Left ventricle myocardium inferior (tissue), 1 donor: ENCODE measurements around the gene RASSF6. TPM values are rescaled to one million over a fixed set of nuclear protein-coding genes. Genes with fewer than 3 reads are reported as not detected.
"Not testable (repeated sequence)": the region's sequence is repeated elsewhere in the genome, so short reads cannot be mapped to it uniquely, and the experiment has no call there.

ENCODE experiments used
- DNase-seq: peaks from one replicate; pipeline ENCODE4 v3.0.0-alpha.2; 2020
- H3K27ac ChIP-seq: fragments of 200-600 bp; replicated peaks from 2 replicates; pipeline ENCODE4 v1.8.0; 2021
- H3K27me3 ChIP-seq: fragments of 200-600 bp; 2 replicates; pipeline ENCODE4 v1.8.0; 2021; ENCODE audit warnings: low read depth
- H3K36me3 ChIP-seq: fragments of 200-600 bp; 2 replicates; pipeline ENCODE4 v1.8.0; 2021
- H3K4me1 ChIP-seq: fragments of 200-600 bp; 2 replicates; pipeline ENCODE4 v1.8.0; 2021
- H3K4me3 ChIP-seq: fragments of 200-600 bp; 2 replicates; pipeline ENCODE4 v1.8.0; 2021; ENCODE audit warnings: mild to moderate bottlenecking, moderate library complexity
- H3K9me3 ChIP-seq: fragments of 200-600 bp; replicated peaks from 2 replicates; pipeline ENCODE4 v1.8.0; 2021
- intact Hi-C: fragments of 100-400 bp; cut with micrococcal nuclease; formaldehyde crosslinking; loops from one replicate; pipeline ENCODE4 v1.11.0; 2022
- total RNA-seq: library from RNA; stranded (reverse); fragmentation: NEBNext Ultra II Directional; extraction: Animal tissue kit (Norgen Biotek cat#: 25700); gene quantifications from one replicate; pipeline ENCODE4 v1.2.1, GENCODE V29; 2021
- TF ChIP-seq, protein P1 (sequence below): fragments of 200-600 bp; IDR thresholded peaks from 2 replicates; pipeline ENCODE4 v1.8.0; 2021; ENCODE audit warnings: antibody characterized with exemption, mild to moderate bottlenecking, borderline replicate concordance
- donor health status: DM: no; HTN: yes; CAD: no; lungs with severe emphysema.

RASSF6 gene
- total RNA-seq, 1 donor from 2014 or later = not detected

GRCh38 chr4:73573794-73574528 lies 46.3 kb downstream of the RASSF6 start:
- intact Hi-C loops = no loop called here
- H3K4me3 ChIP-seq = no peak overlapping the region
- TF ChIP-seq, protein P1, sequence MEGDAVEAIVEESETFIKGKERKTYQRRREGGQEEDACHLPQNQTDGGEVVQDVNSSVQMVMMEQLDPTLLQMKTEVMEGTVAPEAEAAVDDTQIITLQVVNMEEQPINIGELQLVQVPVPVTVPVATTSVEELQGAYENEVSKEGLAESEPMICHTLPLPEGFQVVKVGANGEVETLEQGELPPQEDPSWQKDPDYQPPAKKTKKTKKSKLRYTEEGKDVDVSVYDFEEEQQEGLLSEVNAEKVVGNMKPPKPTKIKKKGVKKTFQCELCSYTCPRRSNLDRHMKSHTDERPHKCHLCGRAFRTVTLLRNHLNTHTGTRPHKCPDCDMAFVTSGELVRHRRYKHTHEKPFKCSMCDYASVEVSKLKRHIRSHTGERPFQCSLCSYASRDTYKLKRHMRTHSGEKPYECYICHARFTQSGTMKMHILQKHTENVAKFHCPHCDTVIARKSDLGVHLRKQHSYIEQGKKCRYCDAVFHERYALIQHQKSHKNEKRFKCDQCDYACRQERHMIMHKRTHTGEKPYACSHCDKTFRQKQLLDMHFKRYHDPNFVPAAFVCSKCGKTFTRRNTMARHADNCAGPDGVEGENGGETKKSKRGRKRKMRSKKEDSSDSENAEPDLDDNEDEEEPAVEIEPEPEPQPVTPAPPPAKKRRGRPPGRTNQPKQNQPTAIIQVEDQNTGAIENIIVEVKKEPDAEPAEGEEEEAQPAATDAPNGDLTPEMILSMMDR = peak; percentile 63
- DNase-seq = no peak
- no peaks in the 10 kb centered on the region for H3K36me3 ChIP-seq
- H3K27ac ChIP-seq = no peak overlapping the region
- H3K9me3 ChIP-seq = no peaks in the 10 kb centered on the region
- no peaks in the 10 kb centered on the region for H3K27me3 ChIP-seq
- no peaks in the 10 kb centered on the region for H3K4me1 ChIP-seq

DNA sequence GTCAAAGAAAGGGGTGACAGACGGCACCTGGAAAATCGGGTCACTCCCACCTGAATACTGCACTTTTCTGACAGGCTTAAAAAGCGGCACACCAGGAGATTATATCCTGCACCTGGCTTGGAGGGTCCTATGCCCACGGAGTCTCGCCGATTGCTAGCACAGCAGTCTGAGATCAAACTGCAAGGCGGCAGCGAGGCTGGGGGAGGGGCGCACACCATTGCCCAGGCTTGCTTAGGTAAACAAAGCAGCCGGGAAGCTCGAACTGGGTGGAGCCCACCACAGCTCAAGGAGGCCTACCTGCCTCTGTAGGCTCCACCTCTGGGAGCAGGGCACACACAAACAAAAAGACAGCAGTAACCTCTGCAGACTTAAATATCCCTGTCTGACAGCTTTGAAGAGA lies 69.4 kb downstream of the RASSF6 start:
- H3K27me3 ChIP-seq, H3K9me3 ChIP-seq, H3K36me3 ChIP-seq, intact Hi-C loops, H3K4me1 ChIP-seq, H3K27ac ChIP-seq, H3K4me3 ChIP-seq, DNase-seq: not testable (repeated sequence)

- intact Hi-C loops = no loop called here
- H3K9me3 ChIP-seq = no peaks in the 10 kb centered on the region
- TF ChIP-seq, protein P1 = no peak
- no peaks in the 10 kb centered on the region for H3K4me1 ChIP-seq
- no peak overlapping the region for H3K4me3 ChIP-seq
- no peaks in the 10 kb centered on the region for H3K27me3 ChIP-seq
- no peaks in the 10 kb centered on the region for H3K36me3 ChIP-seq
- no peak overlapping the region for H3K27ac ChIP-seq
- no peak for DNase-seq
These were observed 75.6 kb downstream of the RASSF6 start for GRCh38 chr4:73544620-73545019.

- peaks cover 5% of the 10 kb centered on the region for H3K27me3 ChIP-seq
- TF ChIP-seq, protein P1 = no peak
- intact Hi-C loops = no loop called here
- no peaks in the 10 kb centered on the region for H3K36me3 ChIP-seq
- no peak overlapping the region for H3K27ac ChIP-seq
- H3K4me3 ChIP-seq = no peak overlapping the region
- H3K4me1 ChIP-seq = no peaks in the 10 kb centered on the region
- H3K9me3 ChIP-seq = no peaks in the 10 kb centered on the region
- no peak for DNase-seq
These were observed 79.0 kb downstream of the RASSF6 start for GRCh38 chr4:73541251-73541650.

DNA sequence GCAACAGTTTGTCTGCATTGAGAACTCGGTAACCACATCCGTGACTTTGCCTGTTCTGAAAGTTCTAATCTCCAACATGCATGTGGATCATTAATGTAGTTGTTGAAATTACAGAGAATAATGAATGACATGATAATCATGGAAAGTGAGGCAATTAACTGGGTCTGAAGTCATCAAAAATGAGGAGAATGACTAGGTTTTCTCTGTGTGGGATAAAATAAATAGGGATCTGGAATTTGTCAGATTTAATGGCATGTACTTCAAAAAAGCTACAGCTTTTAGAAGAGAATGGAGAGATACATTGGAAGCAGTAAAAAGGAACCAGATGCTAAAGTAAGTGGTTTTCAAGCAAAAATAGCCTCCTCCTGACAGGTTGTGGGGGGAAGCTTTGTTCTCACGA lies 79.4 kb downstream of the RASSF6 start:
- no peak overlapping the region for H3K4me3 ChIP-seq
- H3K36me3 ChIP-seq = no peaks in the 10 kb centered on the region
- H3K27ac ChIP-seq = no peak overlapping the region
- peaks cover 5% of the 10 kb centered on the region for H3K27me3 ChIP-seq
- H3K9me3 ChIP-seq = no peaks in the 10 kb centered on the region
- TF ChIP-seq, protein P1 = no peak
- no peak for DNase-seq
- no peaks in the 10 kb centered on the region for H3K4me1 ChIP-seq
- intact Hi-C loops = no loop called here

- TF ChIP-seq, protein P1 = no peak
- intact Hi-C loops = no loop called here
- Histone ChIP-seq H3K27me3 (peaks cover 5% of the 10 kb centered on the region), H3K4me1 (no peaks in the 10 kb centered on the region), H3K36me3 (no peaks in the 10 kb centered on the region), H3K4me3 (no peak overlapping the region), H3K27ac (no peak overlapping the region), H3K9me3 (no peaks in the 10 kb centered on the region)
- no peak for DNase-seq
These were observed 80.8 kb downstream of the RASSF6 start for GRCh38 chr4:73539386-73539785.
